GM10248 (cell line): ENCODE data around the gene NBL1.

ENCODE experiments used
- CTCF ChIA-PET: fragments of 300-600 bp; sonication (Branson Sonifier 250); formaldehyde crosslinking; extraction: SDS; loops from one replicate; lab custom pipeline; 2021; ENCODE audit warnings: antibody characterized with exemption; lab: Yijun Ruan, JAX
- POLR2A ChIA-PET: fragments of 350-650 bp; sonication (Branson Sonifier 250); formaldehyde crosslinking; extraction: SDS; loops from one replicate; lab custom pipeline; 2020; ENCODE audit warnings: antibody characterized with exemption; lab: Yijun Ruan, JAX
- DNase-seq: peaks from one replicate; pipeline ENCODE4 v3.0.0; 2012; ENCODE audit errors: extremely low spot score
- TF ChIP-seq, protein P1 (sequence below): IDR thresholded peaks from 2 replicates; pipeline ENCODE4 v1.5.1; 2012; ENCODE audit warnings: mild to moderate bottlenecking, low read depth; ENCODE audit errors: extremely low read depth, missing control alignments, control extremely low read depth

NBL1 gene

DNA sequence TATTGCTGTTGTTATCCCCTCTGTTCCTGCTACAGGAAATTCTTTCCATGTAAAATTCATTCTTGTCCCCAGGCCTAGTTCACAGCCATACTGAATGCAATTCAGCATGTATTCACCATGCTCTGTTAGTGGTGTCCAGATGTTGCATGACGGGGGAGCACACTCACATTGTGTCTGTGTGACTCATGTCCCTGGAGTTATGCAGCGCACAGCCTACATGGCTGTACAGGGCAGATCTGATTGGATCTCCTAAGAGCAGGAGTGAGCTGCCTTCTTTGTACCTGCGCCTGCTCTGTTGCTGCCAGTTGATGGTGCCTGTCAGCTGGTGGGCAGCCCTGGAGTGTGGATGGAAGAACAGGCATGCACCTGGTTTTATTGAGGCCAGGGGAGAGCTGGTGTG lies 38.1 kb downstream of the NBL1 start:
- CTCF ChIA-PET = interaction anchor here (1.6 to 3.1 kb wide), 3 partner anchors 9 to 22 kb away, joined by 5 to 19 read pairs (median 16); no protein-coding TSS in a partner anchor
- POLR2A ChIA-PET = no interaction called here
- TF ChIP-seq, protein P1, sequence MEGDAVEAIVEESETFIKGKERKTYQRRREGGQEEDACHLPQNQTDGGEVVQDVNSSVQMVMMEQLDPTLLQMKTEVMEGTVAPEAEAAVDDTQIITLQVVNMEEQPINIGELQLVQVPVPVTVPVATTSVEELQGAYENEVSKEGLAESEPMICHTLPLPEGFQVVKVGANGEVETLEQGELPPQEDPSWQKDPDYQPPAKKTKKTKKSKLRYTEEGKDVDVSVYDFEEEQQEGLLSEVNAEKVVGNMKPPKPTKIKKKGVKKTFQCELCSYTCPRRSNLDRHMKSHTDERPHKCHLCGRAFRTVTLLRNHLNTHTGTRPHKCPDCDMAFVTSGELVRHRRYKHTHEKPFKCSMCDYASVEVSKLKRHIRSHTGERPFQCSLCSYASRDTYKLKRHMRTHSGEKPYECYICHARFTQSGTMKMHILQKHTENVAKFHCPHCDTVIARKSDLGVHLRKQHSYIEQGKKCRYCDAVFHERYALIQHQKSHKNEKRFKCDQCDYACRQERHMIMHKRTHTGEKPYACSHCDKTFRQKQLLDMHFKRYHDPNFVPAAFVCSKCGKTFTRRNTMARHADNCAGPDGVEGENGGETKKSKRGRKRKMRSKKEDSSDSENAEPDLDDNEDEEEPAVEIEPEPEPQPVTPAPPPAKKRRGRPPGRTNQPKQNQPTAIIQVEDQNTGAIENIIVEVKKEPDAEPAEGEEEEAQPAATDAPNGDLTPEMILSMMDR = no peak
- no peak for DNase-seq

DNA sequence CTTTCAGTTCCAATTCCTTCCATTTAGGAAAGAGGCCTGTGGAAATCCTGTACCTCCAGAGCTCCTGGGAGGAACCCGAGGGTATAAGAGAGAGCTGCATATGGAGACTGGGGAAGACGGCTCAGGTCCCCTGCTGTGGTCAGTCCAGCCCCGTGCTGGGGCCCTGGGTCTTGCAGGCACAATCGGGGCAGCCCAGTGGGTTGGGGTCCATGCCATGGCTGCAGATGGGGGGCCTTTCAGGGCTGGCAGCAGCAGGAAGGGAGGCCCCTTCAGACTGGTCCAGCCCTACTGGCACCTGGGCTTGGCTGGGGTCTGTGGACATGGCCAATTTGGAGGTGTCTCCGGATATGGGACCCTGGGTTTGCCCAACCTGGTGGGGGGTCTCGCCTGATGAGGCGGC lies 38.8 kb downstream of the NBL1 start:
- ChIA-PET CTCF (interaction anchor here (0.8 to 3.1 kb wide), 3 partner anchors 21 to 59 kb away, joined by 3 to 19 read pairs (median 16); no protein-coding TSS in a partner anchor), POLR2A (no interaction called here)
- DNase-seq = no peak
- TF ChIP-seq, protein P1 = no peak

DNA sequence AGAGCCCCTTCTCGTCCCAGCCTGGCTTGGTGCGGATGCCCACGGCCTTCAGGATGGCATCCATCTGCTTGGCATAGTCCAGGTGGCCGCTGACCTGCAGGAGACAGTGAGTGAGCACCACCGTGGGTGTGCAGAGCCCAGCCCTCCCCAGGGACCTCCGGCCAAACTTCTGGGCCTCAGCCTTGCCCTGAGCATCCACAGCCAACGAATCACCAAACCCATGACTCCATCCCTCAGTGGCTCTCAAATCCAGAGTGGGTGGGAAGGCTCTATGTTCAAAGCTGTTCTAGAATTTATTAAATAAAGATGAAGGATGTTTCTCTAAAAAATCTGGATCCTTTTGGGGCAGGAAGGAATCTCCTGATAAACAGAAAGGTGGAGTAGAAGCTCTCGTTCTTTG lies 39.2 kb downstream of the NBL1 start:
- CTCF ChIA-PET = interaction anchor here (0.8 to 0.9 kb wide), 2 partner anchors 22 to 60 kb away, joined by 3 read pairs; no protein-coding TSS in a partner anchor
- DNase-seq = no peak
- POLR2A ChIA-PET = no interaction called here
- TF ChIP-seq, protein P1 = no peak

DNA sequence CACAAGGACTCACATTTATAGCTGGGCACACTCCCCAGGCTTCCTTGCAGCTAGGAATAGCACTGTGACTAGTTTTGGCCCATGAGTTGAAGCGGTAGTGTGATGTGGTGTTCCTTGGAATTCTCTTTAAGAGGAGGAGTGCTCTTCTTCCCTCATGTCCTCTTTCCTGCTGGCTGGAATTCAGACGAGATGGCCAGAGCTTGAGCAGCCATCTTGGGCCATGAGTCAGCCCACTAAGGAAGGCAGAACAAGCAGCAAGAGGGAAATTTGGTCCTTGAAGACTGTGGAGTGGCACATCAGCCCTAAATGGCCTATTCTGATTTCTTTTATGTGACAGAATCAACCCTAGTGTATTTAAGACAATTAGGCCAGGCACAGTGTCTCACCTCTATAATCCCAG lies 40.6 kb downstream of the NBL1 start:
- TF ChIP-seq, protein P1 = no peak
- no peak for DNase-seq
- CTCF ChIA-PET = interaction anchor here (0.9 to 2.0 kb wide), 3 partner anchors 20 to 24 kb away, joined by 3 to 7 read pairs (median 3); no protein-coding TSS in a partner anchor
- POLR2A ChIA-PET = no interaction called here

DNA sequence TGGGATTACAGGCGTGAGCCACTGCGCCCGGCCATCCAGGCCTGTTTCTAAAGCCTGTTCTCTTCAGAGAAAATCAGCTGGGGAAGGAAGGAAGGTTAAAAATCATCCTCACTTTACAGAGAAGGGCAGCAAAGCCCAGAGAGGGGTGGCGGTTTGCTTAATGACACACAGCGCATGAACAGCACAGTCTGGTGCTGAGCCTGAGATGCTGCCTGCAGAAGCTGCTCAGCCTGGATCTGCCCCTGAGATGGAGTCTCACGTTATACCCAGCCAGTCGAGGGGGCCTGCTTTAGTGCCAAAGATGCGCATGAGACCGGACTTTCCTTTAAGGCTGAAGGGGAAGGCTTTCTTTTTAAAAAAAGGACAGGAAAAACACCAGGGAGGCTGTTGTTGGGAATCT lies 41.9 kb downstream of the NBL1 start:
- TF ChIP-seq, protein P1 = no peak
- POLR2A ChIA-PET = no interaction called here
- DNase-seq = no peak
- CTCF ChIA-PET = interaction anchor here (2.0 kb wide), 1 partner anchor 24 kb away, joined by 7 read pairs; no protein-coding TSS in a partner anchor

DNA sequence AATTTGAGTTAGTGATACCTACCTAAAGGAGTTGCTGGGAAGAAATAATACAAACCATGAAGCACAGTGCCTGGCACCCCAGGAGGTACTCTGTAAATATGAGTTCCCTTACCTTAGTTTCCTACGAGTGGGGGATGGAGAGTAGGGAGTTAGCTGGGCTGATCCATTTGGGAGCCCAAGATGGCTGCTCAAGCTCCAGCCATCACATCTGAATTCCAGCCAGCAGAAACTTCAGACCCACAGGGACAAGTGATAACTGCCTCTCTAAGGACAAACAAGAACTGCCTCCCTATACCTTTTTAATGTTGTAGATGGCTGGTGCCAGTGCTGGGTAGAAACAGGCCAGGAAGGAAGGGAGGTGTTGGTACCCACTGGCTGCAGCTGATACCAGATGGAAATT lies 43.3 kb downstream of the NBL1 start:
- ChIA-PET POLR2A (no interaction called here), CTCF (interaction anchor here (1.9 kb wide), 1 partner anchor 26 kb away, joined by 6 read pairs; no protein-coding TSS in a partner anchor)
- no peak for DNase-seq
- TF ChIP-seq, protein P1 = no peak
